G401 (cell line): ENCODE measurements around the gene BAIAP2. TPM values are rescaled to one million over a fixed set of nuclear protein-coding genes. Genes with fewer than 3 reads are reported as not detected.
"Not testable (repeated sequence)": the region's sequence is repeated elsewhere in the genome, so short reads cannot be mapped to it uniquely, and the experiment has no call there.

Source experiments
- DNase-seq: peaks from one replicate; pipeline ENCODE4 v3.0.0-alpha.2; 2015; ENCODE audit warnings: low spot score
- in situ Hi-C: cut with HindIII; loops from 2 replicates; pipeline ENCODE4 v1.10.0; 2016; ENCODE audit warnings: low sequenced_read_pairs, mixed read lengths
- total RNA-seq: library from RNA; depleted of rRNA; stranded (reverse); fragments of >200 nt; shearing (Covaris generic); gene quantifications from 2 replicates; pipeline ENCODE4 v1.2.3, GENCODE V29; 2014

Gene BAIAP2
- total RNA-seq, 1 experiment from 2014 or later = 21.1 TPM

GRCh38 chr17:81020767-81021497 is 14.0 kb upstream of the BAIAP2 start:
- in situ Hi-C loops = no loop called here

GRCh38 chr17:81021531-81022343 is 13.2 kb upstream of the BAIAP2 start:
- DNase-seq = peak; percentile 79
- in situ Hi-C loops = no loop called here

More at GRCh38 chr17:81020767-81021497, 14.0 kb upstream of the BAIAP2 start:
- peak; percentile 90 for DNase-seq

- DNase-seq = no peak
- in situ Hi-C loops = no loop called here
Observed at GRCh38 chr17:81022344-81022676, 12.6 kb upstream of the BAIAP2 start.

GRCh38 chr17:81025065-81025740 is 9.7 kb upstream of the BAIAP2 start:
- no peak for DNase-seq
- in situ Hi-C loops = no loop called here

GRCh38 chr17:81025741-81026129 is 9.2 kb upstream of the BAIAP2 start:
- DNase-seq = no peak
- in situ Hi-C loops = no loop called here

GRCh38 chr17:81026266-81027036 is 8.5 kb upstream of the BAIAP2 start:
- DNase-seq = no peak
- in situ Hi-C loops = no loop called here

DNA sequence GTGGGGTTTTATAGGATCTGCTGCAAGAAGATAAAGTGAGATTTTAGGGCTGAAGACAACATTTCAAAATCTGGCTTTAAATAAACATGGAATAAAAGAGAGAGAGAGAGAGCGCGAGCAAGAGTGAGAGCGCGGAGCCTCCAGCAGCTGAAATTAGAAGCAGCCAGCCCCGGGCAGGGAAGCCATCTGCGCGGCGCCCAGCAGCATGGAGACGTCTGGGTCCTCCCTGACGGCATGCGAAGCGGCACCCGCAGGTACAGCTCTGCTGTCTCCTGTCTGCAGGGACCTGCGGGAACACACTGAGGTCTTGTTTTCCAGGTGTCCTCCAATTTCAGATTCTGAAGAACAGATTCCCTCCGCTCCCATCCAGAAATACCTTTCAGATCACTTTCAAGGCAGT is 7.9 kb upstream of the BAIAP2 start:
- peak; percentile 45 for DNase-seq
- in situ Hi-C loops = no loop called here

- no peak for DNase-seq
- in situ Hi-C loops = no loop called here
Observed at GRCh38 chr17:81027591-81028505, 7.1 kb upstream of the BAIAP2 start.

- peak; percentile 77 for DNase-seq
- in situ Hi-C loops = no loop called here
Observed at GRCh38 chr17:81028506-81028858, 6.5 kb upstream of the BAIAP2 start.

DNA sequence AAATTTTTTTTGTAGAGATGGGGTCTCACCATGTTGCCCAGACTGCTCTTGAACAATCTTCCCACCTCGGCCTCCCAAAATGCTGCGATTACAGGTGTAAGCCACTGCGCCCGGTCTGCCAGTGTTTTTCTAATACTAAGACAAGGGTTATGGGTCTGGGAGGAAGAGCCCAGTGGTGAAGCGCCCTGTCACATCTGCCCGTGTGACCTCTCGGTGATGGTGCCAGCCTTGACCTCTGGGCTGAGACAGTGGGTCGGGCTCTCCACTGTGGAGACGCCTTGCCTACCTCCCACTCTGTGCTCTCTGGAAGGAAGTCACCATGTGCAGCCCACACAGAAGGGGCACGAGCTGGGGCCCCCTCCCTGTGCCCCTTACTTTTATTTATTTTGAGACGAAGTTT is 5.1 kb upstream of the BAIAP2 start:
- in situ Hi-C loops = no loop called here
- no peak for DNase-seq

DNA sequence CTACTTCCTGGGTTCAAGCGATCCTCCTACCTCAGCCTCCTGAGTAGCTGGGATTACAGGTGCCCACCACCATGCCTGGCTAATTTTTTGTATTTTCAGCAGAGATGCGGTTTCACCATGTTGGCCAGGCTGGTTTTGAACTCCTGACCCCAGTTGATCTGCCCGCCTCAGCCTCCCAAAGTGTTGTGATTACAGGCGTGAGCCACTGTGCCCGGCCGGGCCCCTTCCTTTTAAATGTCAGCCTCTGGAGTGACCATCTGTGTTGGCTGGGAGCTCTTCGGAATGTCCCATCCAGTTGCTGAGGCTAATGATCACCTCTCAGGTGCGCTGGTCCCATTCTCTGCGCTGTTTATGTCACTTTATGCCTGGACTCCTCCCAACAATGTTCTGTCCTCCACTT is 4.6 kb upstream of the BAIAP2 start:
- DNase-seq, in situ Hi-C loops: not testable (repeated sequence)

GRCh38 chr17:81030741-81031565 is 4.0 kb upstream of the BAIAP2 start:
- in situ Hi-C loops = no loop called here
- DNase-seq = peak; percentile 9

DNA sequence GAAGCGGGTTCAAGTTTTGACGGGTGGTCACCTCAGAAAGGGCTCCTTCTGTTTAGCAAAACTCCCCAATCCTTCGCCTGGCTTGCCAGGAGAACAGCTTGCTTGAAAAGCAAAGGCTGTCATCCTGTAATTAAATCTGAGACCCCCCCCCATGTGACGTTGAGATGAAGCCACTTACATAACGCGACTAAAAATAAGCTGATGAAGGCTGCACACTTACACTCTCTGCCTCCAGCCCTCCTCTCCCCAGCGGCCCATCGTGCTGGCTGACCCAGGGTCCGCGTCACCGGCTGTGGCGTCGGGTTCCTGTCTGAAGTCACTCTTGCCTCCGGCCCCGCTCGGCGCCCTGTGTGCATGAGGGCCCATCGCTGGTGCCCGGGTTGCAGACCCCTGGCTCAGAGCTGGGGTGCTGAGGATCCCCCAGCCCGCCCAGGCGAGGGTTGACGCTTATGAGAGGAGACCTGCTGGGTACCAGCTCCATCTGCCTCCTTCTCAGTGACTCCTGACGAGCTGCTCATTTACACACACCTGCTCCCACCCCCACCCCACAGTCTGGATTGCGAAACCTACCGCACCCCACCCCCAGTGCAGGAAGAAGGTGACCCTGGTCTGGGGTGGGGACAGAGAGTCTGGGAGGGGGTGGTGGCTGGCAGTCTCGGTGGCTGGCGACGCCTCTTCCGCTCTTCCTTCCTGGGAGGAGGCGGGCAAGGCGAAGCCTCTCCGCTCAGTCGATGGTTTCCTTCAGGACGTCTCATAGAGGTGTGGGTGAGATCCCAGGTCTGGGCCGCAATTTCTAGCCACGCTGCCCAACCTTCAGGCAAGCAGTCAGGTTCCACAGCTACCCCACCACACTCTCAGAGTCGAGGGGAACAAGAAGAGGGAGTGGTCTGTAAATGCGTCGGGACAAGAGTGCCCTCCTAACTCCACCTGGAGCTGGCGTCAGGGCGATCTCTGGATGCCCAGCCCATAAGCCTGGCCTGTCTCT is 3.1 kb upstream of the BAIAP2 start:
- DNase-seq = peak; percentile 68
- in situ Hi-C loops = no loop called here

- in situ Hi-C loops = no loop called here
- DNase-seq = peak; percentile 86
Observed at GRCh38 chr17:81032641-81033480, 2.1 kb upstream of the BAIAP2 start.

- DNase-seq = peak; percentile 55
- in situ Hi-C loops = no loop called here
Observed at GRCh38 chr17:81033535-81034167, 1.3 kb upstream of the BAIAP2 start.
